ENCODE measurements around the gene LYSMD4. TPM values are rescaled to one million over a fixed set of nuclear protein-coding genes. Genes with fewer than 3 reads are reported as not detected.

Gene LYSMD4
- total and polyA plus RNA-seq, 2 of the 8 experiments (the other 6 are each of a cell fraction or from before 2014, with no cell fraction given): 7.5 to 17.5 TPM

GRCh38 chr15:99682455-99682854 is 50.8 kb downstream of the LYSMD4 start:
- Histone ChIP-seq H2BK15ac (ENCODE audit: low read length) (no peak overlapping the region), H2BK5ac (ENCODE audit: low read depth, low read length) (no peak overlapping the region), H4K8ac (ENCODE audit: extremely low read depth, insufficient read depth, low read length) (no peak overlapping the region), H3K23ac (ENCODE audit: insufficient read length) (no peak overlapping the region), H3K27me3 (replicated peaks in 1 of 4; ENCODE audit: control insufficient read depth in 3 of 4, extremely low read depth in 1 of 4, insufficient read depth in 3 of 4, low read length in 3 of 4) (peaks cover 0 to 1% (median 0%) of the 10 kb centered on the region in 4 experiments; a peak in 1 of 7 replicates), H3K9ac (replicated peaks in 1 of 4; ENCODE audit: extremely low read depth in 1 of 4, low read depth in 3 of 4, low read length in 3 of 4) (no peak overlapping the region), H4K5ac (ENCODE audit: insufficient read length, low read depth, low read length) (no peak overlapping the region), H2AK5ac (ENCODE audit: low read depth, low read length) (no peak overlapping the region), H3K4me3 (ENCODE audit: extremely low read depth in 1 of 4, insufficient read depth in 2 of 4, low read depth in 3 of 4, low read length in 4 of 4) (no peak overlapping the region), H3K14ac (ENCODE audit: insufficient read length) (no peak overlapping the region), H2BK120ac (replicated peaks; ENCODE audit: low read depth, low read length) (no peak overlapping the region), H2BK20ac (ENCODE audit: low read length) (no peak overlapping the region), H3K36me3 (ENCODE audit: control insufficient read depth in 2 of 4, insufficient read depth in 4 of 4, low read length in 3 of 4) (peaks cover 3 to 21% (median 3%) of the 10 kb centered on the region in 4 experiments; a peak in 3 of 8 replicates), H3K18ac (ENCODE audit: extremely low read depth, low read length) (no peak overlapping the region), H3K23me2 (ENCODE audit: low read depth, low read length) (no peaks in the 10 kb centered on the region), H3K9me3 (ENCODE audit: insufficient read depth in 2 of 2, low read depth in 1 of 2, low read length in 1 of 2) (peaks cover 0 to 4% of the 10 kb centered on the region in 2 experiments; a peak in 1 of 4 replicates), H2AFZ (ENCODE audit: low read length) (no peak overlapping the region), H3K27ac (ENCODE audit: low read depth, low read length) (no peak overlapping the region), H3K4me2 (ENCODE audit: insufficient read depth in 1 of 2, low read depth in 2 of 2, low read length in 2 of 2) (no peak overlapping the region), H3K79me1 (ENCODE audit: low read depth, low read length) (no peaks in the 10 kb centered on the region), H3K4me1 (replicated peaks in 1 of 4; ENCODE audit: control insufficient read depth in 3 of 4, insufficient read depth in 4 of 4, low read length in 3 of 4) (no peaks in the 10 kb centered on the region), H3K4ac (replicated peaks; ENCODE audit: insufficient read length, low read depth, low read length) (no peak overlapping the region), H4K20me1 (replicated peaks in 1 of 2; ENCODE audit: control insufficient read depth in 1 of 2, insufficient read depth in 2 of 2, low read length in 2 of 2) (no peaks in the 10 kb centered on the region), H4K91ac (replicated peaks; ENCODE audit: insufficient read length, low read length) (no peak overlapping the region), H2BK12ac (ENCODE audit: low read depth, low read length) (no peak overlapping the region), H3K56ac (replicated peaks; ENCODE audit: insufficient read length, low read depth, low read length) (no peak overlapping the region), H3K79me2 (ENCODE audit: control insufficient read depth in 1 of 2, insufficient read depth in 2 of 2, low read length in 2 of 2) (no peaks in the 10 kb centered on the region)
- WGBS, 2 experiments (ENCODE audit: extremely low coverage in 1 of 2, insufficient coverage in 1 of 2, insufficient read length in 1 of 2, insufficient replicate concordance in 2 of 2, low coverage in 1 of 2, low lambda C conversion rate in 2 of 2, missing lambda C conversion rate in 1 of 2): 97% methylated on average over 1 of the region's 1 CpG; no CpG with 5 or more reads in 1 of the 2 experiments
- DNase-seq (ENCODE audit: low read depth in 1 of 2, low spot score in 2 of 2) (no peak), FAIRE-seq (no peak)
- CTCF ChIA-PET (ENCODE audit: partially characterized antibody): no interaction called here
- POLR2A ChIA-PET (ENCODE audit: partially characterized antibody): interaction anchor here (1.6 kb wide), 1 partner anchor 10 kb away, joined by 3 read pairs; no protein-coding TSS in a partner anchor
- TF ChIP-seq EZH2 (IDR thresholded peaks at IDR 0.05; ENCODE audit: low read depth, low read length, severe bottlenecking) (no peak), CTBP2 (IDR thresholded peaks at IDR 0.05; ENCODE audit: borderline replicate concordance, insufficient read depth, insufficient read length, low read length) (no peak), SUZ12 (IDR thresholded peaks at IDR 0.05; ENCODE audit: low read length) (no peak), SIX5 (IDR thresholded peaks at IDR 0.05; ENCODE audit: low read depth, low read length) (no peak), CTCF (IDR thresholded peaks at IDR 0.05; ENCODE audit: control extremely low read depth in 1 of 3, insufficient read depth in 1 of 3, low read depth in 1 of 3, low read length in 3 of 3) (no peak)

All from H1 (cell line).